HK-2 (cell line): ENCODE measurements around the gene ASB2.

Experiments used
- DNase-seq: peaks from one replicate; pipeline ENCODE4 v3.0.0-alpha.2; 2018; ENCODE audit not compliant: unreplicated experiment

ASB2 gene

DNA sequence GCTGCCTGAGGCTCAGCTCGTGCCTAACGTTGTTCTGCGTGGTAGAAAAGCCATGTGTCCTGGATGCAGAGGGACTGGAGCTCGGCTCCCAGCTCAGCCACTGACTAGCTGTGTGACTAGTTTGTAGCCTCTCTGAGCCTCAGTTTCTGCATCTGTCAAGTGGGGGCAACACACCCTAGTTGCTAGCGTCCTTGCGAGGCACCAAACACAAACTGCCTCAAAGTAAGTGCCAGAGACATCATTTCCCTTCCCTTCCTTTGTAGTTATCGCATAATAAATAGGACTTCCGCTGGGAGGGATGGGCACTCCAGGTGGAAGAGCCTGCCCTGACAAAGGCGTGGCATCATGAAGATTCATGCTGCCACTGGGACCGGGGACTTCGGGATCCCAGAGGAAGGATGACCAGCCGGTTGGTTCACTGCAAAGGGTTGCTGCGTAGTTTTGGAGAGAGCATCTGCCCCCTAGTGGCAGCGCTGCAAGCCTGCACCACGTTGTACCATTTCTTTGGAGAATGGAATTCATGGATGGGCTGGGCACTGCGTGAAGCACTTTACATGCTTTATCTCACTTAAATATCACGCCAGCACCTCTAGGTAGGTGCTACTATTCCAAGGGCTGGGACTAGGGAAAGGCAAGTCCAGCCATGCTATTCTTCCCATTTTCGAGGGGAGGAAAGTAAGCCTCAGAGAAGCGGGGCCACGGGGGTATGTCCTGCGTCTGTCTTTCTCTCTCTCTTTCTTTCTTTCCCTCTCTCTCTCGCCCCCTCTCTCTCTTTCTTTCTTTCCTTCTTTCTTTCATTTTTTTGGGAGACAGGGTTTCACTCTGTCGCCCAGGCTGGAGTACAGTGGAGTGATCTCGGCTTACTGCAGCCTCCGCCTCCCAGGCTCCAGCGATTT, 25.4 kb upstream of the ASB2 start:
- DNase-seq: peak; percentile 71

DNA sequence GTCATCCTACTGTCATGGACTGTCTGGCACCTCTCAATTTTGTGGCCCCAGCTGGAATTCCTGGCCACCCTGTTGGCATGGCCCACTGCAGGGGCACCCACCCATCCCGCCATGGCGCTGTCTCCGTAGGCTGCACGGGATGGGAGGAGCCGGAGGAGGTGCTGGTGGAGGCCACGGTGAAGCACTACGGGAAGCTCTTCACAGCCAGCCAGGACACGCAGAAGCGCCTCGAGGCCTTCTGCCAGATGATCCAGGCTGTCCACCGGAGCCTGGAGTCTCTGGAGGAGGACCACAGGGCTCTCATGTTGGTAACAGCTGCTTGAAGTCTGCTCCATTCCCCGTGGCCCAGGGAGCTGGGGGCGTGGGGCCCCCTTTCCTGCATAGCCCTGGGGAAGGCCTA, 24.6 kb upstream of the ASB2 start:
- no peak for DNase-seq

DNA sequence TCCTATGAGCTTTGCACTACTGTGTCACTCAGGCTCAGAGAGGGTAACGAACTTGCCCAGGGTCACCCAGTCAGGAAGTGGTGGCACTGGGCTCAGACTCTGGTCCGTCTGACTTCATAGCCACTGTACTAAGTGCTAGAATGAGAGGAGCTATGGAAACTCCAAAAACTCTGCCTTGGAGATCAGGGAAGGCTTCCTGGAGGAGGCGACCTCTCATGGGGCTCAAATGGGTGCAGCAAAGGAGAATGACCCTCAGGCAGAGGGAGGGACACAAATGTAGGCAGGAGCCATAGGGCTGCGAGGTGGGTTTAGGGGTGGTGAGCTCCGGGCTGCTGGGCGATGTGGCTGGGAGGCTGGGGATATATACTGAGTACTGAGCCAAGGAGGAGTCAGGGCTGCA, 23.9 kb upstream of the ASB2 start:
- no peak for DNase-seq

DNA sequence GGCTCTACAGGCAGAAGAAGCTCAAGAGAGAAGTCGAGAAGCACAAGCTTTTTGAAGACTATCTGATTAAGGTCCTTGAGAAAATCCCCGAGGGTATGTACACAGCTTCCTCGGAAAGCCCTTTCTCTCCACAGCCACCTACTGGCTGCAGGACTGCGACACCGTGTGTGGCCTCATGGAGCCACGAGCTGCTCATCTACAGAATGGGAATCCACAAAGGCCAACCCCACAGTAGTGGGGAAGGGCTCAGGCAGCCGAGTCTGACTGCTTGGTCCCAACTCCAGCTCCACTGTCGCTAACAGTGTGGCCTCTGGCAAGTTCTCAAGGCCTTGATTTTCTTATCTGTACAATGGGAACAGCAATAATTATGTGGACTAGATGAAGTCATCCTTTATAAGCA, 23.2 kb upstream of the ASB2 start:
- DNase-seq: no peak

DNA sequence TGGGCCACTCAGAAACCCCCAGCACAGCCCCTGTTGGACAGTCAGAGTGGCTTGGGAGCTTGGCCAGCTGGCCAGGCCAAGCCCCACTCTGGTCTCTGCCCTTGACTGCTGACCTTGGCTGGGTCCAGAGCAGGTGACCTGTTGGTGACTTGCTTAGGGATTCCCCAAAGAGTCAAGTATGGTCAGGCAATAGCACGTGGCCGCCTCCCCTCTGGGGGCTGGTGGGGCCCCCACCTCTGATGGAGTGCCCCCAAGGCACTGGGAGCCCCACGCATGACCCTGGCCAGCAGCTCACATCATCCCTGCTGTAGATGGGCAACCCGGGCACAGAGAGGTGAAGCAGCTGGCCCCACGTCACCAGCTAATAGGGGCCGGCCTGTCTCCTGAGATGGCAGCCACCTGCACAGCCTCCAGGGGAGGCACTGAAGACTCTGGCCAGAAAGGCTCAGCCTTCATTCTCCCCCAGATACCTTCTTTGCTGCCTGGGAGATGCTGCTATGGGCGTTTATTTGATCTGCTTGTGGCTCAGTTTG, 22.6 kb upstream of the ASB2 start:
- no peak for DNase-seq

DNA sequence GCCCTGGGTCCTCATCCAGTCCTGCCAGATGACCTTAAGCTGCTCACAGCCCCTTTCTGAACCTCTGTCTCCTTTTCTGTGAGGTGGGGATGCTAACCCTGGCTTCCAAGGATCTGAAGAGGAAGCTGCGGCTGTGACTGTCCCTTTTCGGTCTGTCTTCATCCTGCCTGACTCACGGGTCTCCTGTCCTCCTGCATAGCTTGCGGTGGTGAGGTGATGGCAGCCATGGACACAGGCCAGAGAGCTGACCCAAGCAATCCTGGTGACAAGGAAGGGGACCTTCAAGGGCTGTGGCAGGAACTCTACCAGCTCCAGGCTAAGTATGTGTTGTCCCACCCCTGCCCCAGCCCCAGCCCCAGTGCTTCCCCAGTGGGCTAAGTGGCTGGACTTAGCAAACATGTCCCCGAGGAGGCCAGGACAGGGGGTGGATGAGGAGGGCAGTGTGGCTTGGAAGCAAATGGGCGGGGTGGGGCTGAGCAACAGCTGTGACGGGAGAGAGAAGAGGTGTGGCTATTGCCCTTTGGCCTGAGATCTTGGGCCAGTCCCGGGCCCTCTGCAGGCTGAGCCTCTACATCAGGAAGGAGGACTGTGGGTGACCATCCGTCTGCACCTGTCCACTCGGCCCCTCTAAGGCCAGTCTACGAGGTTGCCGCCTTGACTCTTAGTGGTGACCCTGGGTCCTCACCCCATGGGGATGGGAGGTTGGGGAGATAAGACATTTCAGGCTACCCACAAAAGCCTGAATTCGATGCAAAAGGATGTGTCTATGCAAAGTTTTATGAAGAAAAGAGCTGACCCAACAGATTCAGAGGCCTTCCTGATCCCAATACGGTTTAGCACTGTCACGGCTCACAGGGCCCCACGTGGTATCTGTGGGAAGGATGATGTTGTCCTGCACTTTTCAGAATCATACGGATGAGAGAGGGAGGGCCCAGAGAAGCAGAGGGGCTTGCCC, 21.8 kb upstream of the ASB2 start:
- no peak for DNase-seq

DNA sequence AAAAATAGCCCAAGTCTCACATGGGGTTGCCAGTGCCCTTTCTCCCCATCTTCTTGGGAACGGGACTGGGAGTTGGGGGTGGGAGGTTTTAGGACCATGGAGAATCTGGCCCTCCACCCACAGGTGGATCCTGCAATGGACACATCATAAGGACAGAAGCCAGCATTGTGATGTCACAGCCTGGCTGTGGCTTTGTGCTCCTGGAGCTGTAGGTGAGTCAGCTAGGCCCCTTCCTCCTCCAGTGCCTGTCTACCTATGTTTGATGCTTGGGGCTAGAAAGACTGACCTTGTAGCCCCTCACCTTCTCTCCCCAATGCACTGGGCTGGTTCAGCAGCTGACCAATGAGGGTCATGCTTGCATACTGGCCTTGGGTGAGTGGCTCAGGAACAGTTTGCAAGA, 20.7 kb upstream of the ASB2 start, which contains the start of gene CCDC197:
Gene CCDC197, plus strand, starts transcription at position 220 of the 400 bp plus-strand sequence. CDS start 831 bp downstream, outside the sequence.
- peak; percentile 32 for DNase-seq

DNA sequence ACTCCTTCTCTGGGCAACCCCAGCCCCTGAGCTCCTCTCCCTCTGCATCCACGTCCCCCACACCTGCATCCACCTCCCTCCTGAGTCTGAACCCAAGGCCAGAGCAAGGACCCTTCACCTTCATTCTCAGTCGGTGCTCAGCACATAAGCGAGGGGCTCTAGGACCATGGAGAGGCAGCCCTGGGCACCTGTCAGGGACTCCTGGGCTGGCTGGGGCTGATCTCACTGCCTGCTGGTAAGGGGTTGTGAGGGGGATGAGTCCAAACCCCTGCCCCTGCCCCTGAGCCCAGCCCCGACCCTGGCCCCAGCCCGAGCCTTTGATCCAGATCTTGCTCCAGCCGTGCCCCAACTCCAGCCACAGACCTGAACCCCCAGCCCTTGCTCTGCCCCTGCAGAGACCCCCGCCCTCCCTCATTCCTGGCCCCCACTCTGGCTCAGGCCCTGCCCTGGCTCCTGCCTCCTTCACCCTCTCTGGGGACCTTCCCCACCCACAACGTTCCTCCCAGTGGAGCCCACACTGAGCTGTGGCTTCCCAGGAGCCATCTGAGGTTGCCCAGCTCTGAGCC, 19.8 kb upstream of the ASB2 start:
- DNase-seq: no peak

DNA sequence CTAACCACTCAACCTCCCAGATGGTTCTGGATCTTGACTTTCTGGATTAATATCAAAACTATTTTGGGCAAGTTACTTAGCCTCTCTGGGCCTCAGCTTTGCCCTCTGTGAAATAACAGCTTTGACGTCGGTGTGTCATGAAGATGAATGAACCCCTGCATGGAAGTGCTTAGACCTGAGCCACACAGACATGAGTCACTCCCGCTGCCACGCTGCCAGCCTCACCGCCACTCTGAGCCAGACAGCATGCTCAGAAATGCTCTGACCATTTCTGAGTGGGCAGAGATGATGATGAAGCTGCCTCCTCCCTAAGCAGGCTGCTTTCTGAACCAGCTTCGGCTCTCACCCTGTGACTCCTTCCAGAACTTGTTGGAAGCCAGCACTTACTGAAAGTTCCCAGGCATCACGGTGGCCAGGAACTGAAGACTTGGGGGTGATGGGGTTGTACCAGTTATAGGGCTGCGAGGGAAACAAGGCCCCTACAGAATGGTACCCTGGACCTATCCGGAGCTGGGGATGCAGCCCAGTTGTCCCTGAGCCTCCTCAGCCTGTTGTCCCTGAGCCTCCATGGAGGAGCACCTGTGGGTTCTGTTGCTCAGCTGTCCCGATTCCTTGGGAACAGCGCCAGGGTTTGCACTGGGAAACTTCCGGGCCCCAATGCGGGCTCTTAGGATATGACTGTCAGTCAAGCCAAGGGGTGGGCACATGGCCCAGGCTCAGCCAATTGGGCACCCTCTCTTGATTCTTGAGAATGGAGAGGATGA, 18.7 kb upstream of the ASB2 start:
- DNase-seq: peak; percentile 84

DNA sequence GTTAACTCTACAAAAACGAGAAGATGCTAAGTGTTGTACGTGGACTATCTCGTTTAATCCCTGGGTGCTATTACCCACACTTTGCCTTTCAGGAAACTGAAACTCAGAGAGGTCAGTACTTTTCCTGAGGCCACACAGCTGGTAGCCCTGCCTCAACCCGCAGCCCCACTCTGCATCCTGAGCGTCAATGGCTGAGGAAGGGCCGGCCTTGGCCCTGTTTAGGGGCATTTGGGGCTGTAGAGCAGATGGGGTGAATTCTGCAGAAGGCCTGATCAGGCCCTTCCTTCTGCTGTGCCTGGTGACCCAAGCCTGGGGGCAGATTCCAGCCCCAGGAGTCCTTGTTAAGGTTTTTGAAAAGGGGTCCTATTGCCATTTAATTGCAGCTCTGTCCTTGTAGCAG, 17.0 kb upstream of the ASB2 start:
- DNase-seq: no peak

DNA sequence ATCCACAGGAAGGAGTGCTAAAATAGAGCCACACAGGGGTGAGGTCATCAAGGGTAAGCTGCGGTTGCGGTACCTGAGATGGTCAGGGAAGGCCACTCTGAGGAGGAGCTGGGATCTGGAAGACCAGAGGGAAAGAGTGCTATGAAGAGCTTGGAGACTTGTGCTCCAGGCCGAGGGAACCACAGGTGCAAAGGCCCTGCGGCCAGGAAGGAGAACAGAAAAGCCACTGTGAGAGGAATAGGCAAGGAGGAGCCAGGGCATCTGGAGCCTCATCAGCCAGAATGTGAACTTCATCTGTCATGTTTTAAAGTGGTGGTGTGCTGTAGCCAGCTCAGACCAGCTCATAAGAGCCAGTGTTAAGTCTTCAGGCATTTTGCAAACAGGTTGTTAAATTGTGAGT, 15.3 kb upstream of the ASB2 start:
- no peak for DNase-seq

DNA sequence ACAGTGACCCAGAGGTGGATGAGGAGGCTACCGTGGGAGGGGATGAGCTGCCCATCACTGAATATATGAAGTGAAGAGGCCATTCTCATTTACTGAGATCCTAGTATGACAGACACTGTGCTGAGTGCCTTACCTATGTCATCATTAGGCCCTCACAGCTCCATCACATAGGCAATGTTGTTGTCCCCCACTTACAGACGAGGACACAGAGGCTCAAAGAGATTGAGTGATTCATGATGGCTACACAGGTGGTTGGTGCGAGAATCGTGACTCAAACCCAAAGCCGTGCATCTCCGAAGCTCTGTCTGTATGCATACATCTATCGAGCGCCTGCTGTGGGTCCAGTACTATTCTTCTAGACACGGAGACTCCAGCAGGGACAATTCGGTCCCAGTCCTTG, 14.8 kb upstream of the ASB2 start:
- no peak for DNase-seq

DNA sequence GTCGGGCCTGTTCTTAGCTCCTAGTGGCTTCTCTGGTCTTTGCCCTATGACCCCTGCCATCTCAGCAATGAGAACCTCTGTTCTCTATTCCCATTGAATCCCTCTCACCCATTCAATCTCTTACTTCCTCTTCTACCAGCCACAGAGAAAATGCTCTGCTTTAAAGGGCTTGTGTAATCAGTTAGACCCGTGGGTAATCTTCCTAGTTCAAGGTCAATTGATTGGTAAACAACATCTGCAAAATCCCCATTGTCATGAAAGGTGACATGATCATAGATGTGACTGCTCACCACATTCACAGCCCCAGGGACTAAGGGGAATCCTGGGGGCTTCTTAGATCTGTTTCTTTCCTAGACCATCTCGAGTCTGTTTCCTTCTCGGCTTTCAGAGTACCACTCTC, 13.6 kb upstream of the ASB2 start:
- no peak for DNase-seq

DNA sequence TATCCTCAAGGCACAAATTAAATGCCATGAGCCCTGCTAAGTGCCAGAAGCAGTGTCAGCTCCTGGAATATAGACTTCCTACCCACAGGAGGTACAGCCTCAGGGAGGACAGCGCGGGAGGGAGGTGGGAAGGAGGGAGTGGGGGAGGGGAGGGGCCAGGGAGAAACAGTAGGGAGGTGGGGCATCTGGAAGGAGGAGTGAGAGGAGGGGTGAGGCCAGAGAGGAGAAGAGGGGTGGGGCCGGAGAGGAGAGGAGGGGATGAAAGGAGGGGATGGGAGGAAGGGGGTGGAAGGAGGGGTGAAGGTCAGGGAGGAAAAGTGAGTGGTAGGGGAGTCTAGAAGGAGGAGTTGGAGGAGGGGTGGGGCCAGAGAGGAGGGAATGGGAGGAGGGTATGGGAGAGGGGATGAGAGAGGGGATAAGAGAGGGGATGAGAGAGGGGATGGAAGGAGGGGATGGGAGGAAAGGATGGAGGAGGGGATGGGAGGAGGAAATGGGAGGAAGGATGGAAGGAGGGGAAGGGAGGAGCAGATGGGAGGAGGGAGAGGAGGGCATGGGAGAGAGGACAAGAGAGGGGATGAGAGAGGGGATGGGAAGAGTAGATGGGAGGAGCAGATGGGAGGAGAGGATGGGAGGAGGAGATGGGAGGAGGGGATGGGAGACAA, 11.6 kb upstream of the ASB2 start:
- no peak for DNase-seq

DNA sequence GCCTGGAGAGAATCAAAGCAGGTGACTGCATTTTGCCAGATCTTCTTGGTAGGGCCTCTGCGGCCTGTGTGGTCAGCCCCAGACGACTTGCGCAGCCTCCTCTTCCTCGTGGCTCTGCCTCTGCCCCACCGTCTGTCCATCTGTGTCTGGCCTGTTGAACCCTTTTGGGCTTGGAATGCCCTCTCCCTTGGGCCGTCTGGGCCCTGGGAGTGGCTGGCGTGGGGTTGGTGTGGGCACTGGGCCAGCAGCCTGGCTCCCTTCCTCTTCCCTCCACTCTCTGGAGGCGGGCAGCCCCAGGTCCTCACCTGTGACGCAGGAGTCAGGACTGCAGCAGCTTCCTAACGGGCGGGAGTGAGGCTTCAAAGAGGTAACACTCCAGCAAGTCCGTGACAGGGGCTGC, 11.0 kb upstream of the ASB2 start:
- no peak for DNase-seq

DNA sequence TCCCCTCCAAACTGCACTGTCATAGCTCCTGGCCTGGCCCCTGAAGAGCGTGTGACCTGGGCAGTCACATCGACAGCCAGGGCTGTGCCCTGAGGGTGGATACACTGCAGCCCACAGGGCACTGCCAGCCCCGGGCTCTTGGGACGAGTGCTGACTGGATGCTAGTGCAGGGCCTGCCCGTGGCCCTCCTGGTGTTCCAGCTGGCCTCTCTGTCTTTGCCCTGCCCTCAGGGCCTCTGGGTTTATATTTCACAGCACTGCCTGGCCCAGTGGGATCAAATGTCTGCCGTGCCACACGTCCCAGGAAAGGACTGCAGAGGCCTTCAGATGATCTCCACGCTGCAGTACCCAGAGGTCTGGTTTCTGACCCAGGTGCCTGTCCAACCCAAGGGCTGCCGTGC, 10.6 kb upstream of the ASB2 start:
- no peak for DNase-seq

DNA sequence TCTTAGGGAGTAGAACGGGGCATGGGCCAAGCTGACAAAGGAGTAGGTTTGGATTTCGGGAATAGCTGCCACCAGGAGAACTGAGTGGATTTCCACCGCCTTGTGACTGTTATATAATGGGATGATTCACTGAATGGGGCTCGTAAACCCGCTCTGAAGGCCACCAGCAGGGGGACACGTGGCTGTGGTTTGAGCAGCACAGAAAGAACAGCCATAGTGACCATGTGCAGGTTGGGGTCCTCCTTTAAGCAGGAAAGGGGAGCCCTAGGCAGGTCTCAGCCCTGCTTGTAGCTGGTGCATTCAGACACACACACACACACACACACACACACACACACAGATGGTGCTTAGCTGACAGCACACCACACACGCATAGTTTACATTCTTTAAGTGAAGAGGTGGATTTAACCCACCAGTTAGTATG, 8.6 kb upstream of the ASB2 start:
- peak; percentile 81 for DNase-seq

DNA sequence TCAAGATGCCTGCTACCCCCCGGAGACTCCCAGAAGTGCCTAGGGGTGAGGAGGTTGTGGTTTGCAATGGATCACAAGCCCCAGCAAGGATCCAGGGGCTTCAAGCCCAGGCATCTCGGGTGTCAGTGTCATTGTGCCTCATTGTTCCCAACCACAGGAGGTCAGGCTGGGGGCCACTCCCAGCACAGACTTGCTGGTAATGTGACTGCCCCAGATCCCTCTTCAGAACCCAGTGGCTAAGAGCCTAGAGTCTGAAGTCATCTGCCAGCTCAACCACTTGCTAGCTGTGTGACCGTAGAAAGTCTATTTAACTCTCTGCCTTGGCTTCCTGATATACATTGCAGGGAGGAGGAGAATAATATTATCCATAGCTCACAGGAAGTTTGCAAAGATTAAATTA, 7.7 kb upstream of the ASB2 start:
- peak; percentile 81 for DNase-seq

DNA sequence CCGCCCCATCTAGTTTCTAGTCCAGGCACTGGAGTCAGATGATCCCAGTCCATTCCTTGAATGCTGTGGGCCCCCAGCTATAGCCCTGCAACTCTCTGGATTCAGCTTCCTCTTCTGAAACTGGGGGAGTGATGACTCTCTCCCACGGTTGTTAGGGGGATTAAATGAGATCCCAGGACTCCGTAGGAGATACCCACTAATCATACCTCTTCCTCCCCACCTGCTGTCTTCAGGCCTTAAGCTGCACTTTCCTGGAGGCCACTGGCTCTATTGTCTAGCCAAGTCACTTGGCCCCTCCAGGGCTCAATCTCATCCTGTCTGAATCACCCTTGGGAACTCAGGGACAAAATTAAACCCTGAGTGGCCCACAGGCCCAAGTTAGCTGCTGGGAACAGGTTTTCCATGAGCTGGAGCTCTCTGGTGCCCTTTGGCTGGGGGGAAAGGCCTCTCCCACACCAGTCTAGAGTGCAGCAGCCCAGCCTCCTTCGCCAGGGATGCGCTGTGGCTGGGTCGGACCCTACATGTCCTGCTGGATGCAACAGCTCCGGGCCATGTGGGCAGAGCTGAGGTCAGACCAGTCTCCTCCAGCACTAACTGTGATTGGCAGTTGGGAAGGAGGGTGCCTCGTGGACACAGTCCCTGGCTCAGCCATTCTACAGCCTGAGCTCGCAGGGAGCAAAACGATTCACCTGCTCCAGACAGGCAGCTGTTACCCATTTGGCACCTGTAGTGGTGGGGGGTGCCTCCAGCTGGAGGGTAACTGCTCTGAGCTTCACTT, 6.0 kb upstream of the ASB2 start:
- DNase-seq: no peak
